Activated T-helper 17 cell treated with anti-CD3 and anti-CD28 coated beads, Interleukin-2, amount 50 U/mL, for 72 hours (primary cell): ENCODE measurements around the gene LARGE1. TPM values are rescaled to one million over a fixed set of nuclear protein-coding genes. Genes with fewer than 3 reads are reported as not detected.
A peak's percentile ranks its signal among the peaks of the same experiment; 100 is the strongest.

Source experiments
- ATAC-seq: fragments of 150-1000 bp; cut with Tn5 transposase; replicated peaks from 2 replicates; pipeline ENCODE4 v1.10.0; 2021; ENCODE audit warnings: mild to moderate bottlenecking, moderate library complexity
- H3K27ac Mint-ChIP-seq: one replicate; pipeline ENCODE4 v1.8.0; 2022; ENCODE audit warnings: mixed read lengths
- H3K27me3 Mint-ChIP-seq: one replicate; pipeline ENCODE4 v1.8.0; 2022; ENCODE audit warnings: mixed read lengths
- H3K36me3 Mint-ChIP-seq: one replicate; pipeline ENCODE4 v1.8.0; 2022; ENCODE audit warnings: low read depth, mild to moderate bottlenecking, mixed read lengths
- H3K4me1 Mint-ChIP-seq: one replicate; pipeline ENCODE4 v1.8.0; 2022; ENCODE audit warnings: mixed read lengths
- H3K4me3 Mint-ChIP-seq: one replicate; pipeline ENCODE4 v1.8.0; 2022; ENCODE audit warnings: mild to moderate bottlenecking, mixed read lengths
- H3K9me3 Mint-ChIP-seq: one replicate; pipeline ENCODE4 v1.8.0; 2022; ENCODE audit warnings: mixed read lengths
- total RNA-seq, 2 donors: library from RNA; stranded (reverse); gene quantifications; one replicate each; pipeline ENCODE4 v1.2.3, GENCODE V29; 2022

The LARGE1 gene
- total RNA-seq, 2 donors from 2014 or later, result 0.45 to 0.73 TPM

GRCh38 chr22:33347002-33347401, 573.3 kb downstream of the LARGE1 start:
- ATAC-seq, result no peak
- H3K4me3 Mint-ChIP-seq, result no peak overlapping the region
- no peaks in the 10 kb centered on the region for H3K4me1 Mint-ChIP-seq
- no peaks in the 10 kb centered on the region for H3K27me3 Mint-ChIP-seq
- no peak overlapping the region for H3K27ac Mint-ChIP-seq
- H3K36me3 Mint-ChIP-seq, result no peaks in the 10 kb centered on the region
- H3K9me3 Mint-ChIP-seq, result peaks cover 5% of the 10 kb centered on the region

GRCh38 chr22:33341611-33342010, 578.7 kb downstream of the LARGE1 start:
- H3K27ac Mint-ChIP-seq, result no peak overlapping the region
- H3K9me3 Mint-ChIP-seq, result no peaks in the 10 kb centered on the region
- no peak overlapping the region for H3K4me3 Mint-ChIP-seq
- no peaks in the 10 kb centered on the region for H3K4me1 Mint-ChIP-seq
- H3K27me3 Mint-ChIP-seq, result no peaks in the 10 kb centered on the region
- no peak for ATAC-seq
- H3K36me3 Mint-ChIP-seq, result no peaks in the 10 kb centered on the region

GRCh38 chr22:33337524-33337923, 582.8 kb downstream of the LARGE1 start:
- H3K27me3 Mint-ChIP-seq, result no peaks in the 10 kb centered on the region
- H3K36me3 Mint-ChIP-seq, result no peaks in the 10 kb centered on the region
- no peak overlapping the region for H3K27ac Mint-ChIP-seq
- H3K4me1 Mint-ChIP-seq, result no peaks in the 10 kb centered on the region
- ATAC-seq, result no peak
- no peak overlapping the region for H3K4me3 Mint-ChIP-seq
- no peaks in the 10 kb centered on the region for H3K9me3 Mint-ChIP-seq

GRCh38 chr22:33335611-33336279, 584.5 kb downstream of the LARGE1 start:
- H3K27ac Mint-ChIP-seq, result no peak overlapping the region
- no peaks in the 10 kb centered on the region for H3K36me3 Mint-ChIP-seq
- H3K4me3 Mint-ChIP-seq, result no peak overlapping the region
- ATAC-seq, result no peak
- H3K4me1 Mint-ChIP-seq, result no peaks in the 10 kb centered on the region
- no peaks in the 10 kb centered on the region for H3K9me3 Mint-ChIP-seq
- H3K27me3 Mint-ChIP-seq, result no peaks in the 10 kb centered on the region

- H3K36me3 Mint-ChIP-seq, result no peaks in the 10 kb centered on the region
These were observed 587.7 kb downstream of the LARGE1 start for GRCh38 chr22:33332538-33332937.

GRCh38 chr22:33331017-33331416, 589.3 kb downstream of the LARGE1 start:
- Mint-ChIP-seq H3K9me3 (no peaks in the 10 kb centered on the region), H3K4me3 (no peak overlapping the region), H3K4me1 (no peaks in the 10 kb centered on the region), H3K27ac (no peak overlapping the region), H3K36me3 (no peaks in the 10 kb centered on the region), H3K27me3 (no peaks in the 10 kb centered on the region)
- ATAC-seq, result no peak

More at GRCh38 chr22:33332538-33332937, 587.7 kb downstream of the LARGE1 start:
- no peak overlapping the region for H3K4me3 Mint-ChIP-seq
- H3K27ac Mint-ChIP-seq, result no peak overlapping the region
- H3K9me3 Mint-ChIP-seq, result no peaks in the 10 kb centered on the region
- H3K27me3 Mint-ChIP-seq, result no peaks in the 10 kb centered on the region
- no peaks in the 10 kb centered on the region for H3K4me1 Mint-ChIP-seq
- no peak for ATAC-seq

GRCh38 chr22:33330534-33330933, 589.7 kb downstream of the LARGE1 start:
- H3K4me3 Mint-ChIP-seq, result no peak overlapping the region
- H3K27me3 Mint-ChIP-seq, result no peaks in the 10 kb centered on the region
- H3K36me3 Mint-ChIP-seq, result no peaks in the 10 kb centered on the region
- H3K27ac Mint-ChIP-seq, result no peak overlapping the region
- no peak for ATAC-seq
- H3K4me1 Mint-ChIP-seq, result no peaks in the 10 kb centered on the region
- no peaks in the 10 kb centered on the region for H3K9me3 Mint-ChIP-seq

- no peak for ATAC-seq
- H3K27me3 Mint-ChIP-seq, result no peaks in the 10 kb centered on the region
- no peak overlapping the region for H3K4me3 Mint-ChIP-seq
- no peaks in the 10 kb centered on the region for H3K9me3 Mint-ChIP-seq
- no peak overlapping the region for H3K27ac Mint-ChIP-seq
- H3K36me3 Mint-ChIP-seq, result no peaks in the 10 kb centered on the region
- H3K4me1 Mint-ChIP-seq, result no peaks in the 10 kb centered on the region
These were observed 590.9 kb downstream of the LARGE1 start for GRCh38 chr22:33329398-33329797.

- Mint-ChIP-seq H3K4me1 (no peaks in the 10 kb centered on the region), H3K27me3 (no peaks in the 10 kb centered on the region), H3K36me3 (no peaks in the 10 kb centered on the region), H3K9me3 (no peaks in the 10 kb centered on the region), H3K4me3 (no peak overlapping the region), H3K27ac (no peak overlapping the region)
- peak; percentile 32 for ATAC-seq
These were observed 591.4 kb downstream of the LARGE1 start for GRCh38 chr22:33328789-33329296.

GRCh38 chr22:33327348-33327860, 592.9 kb downstream of the LARGE1 start:
- Mint-ChIP-seq H3K36me3 (no peaks in the 10 kb centered on the region), H3K9me3 (no peaks in the 10 kb centered on the region), H3K4me3 (no peak overlapping the region), H3K4me1 (no peaks in the 10 kb centered on the region), H3K27ac (no peak overlapping the region), H3K27me3 (no peaks in the 10 kb centered on the region)
- ATAC-seq, result no peak

- H3K36me3 Mint-ChIP-seq, result no peaks in the 10 kb centered on the region
- H3K4me1 Mint-ChIP-seq, result no peaks in the 10 kb centered on the region
These were observed 593.6 kb downstream of the LARGE1 start for GRCh38 chr22:33326540-33327295.

GRCh38 chr22:33325232-33326004, 594.9 kb downstream of the LARGE1 start:
- peaks cover 4% of the 10 kb centered on the region for H3K4me1 Mint-ChIP-seq
- H3K9me3 Mint-ChIP-seq, result no peaks in the 10 kb centered on the region
- ATAC-seq, result no peak
- no peaks in the 10 kb centered on the region for H3K36me3 Mint-ChIP-seq
- H3K27me3 Mint-ChIP-seq, result no peaks in the 10 kb centered on the region
- no peak overlapping the region for H3K4me3 Mint-ChIP-seq
- no peak overlapping the region for H3K27ac Mint-ChIP-seq

More at GRCh38 chr22:33326540-33327295, 593.6 kb downstream of the LARGE1 start:
- H3K9me3 Mint-ChIP-seq, result no peaks in the 10 kb centered on the region
- no peak overlapping the region for H3K27ac Mint-ChIP-seq
- ATAC-seq, result no peak
- H3K27me3 Mint-ChIP-seq, result no peaks in the 10 kb centered on the region
- no peak overlapping the region for H3K4me3 Mint-ChIP-seq

GRCh38 chr22:33324228-33324627, 596.0 kb downstream of the LARGE1 start:
- no peak for ATAC-seq
- Mint-ChIP-seq H3K36me3 (no peaks in the 10 kb centered on the region), H3K4me1 (peaks cover 4% of the 10 kb centered on the region), H3K27ac (no peak overlapping the region), H3K27me3 (no peaks in the 10 kb centered on the region), H3K4me3 (no peak overlapping the region), H3K9me3 (no peaks in the 10 kb centered on the region)

- peaks cover 4% of the 10 kb centered on the region for H3K4me1 Mint-ChIP-seq
- no peak overlapping the region for H3K4me3 Mint-ChIP-seq
These were observed 598.8 kb downstream of the LARGE1 start for GRCh38 chr22:33321466-33321865.

More at GRCh38 chr22:33321466-33321865, 598.8 kb downstream of the LARGE1 start:
- ATAC-seq, result no peak
- Mint-ChIP-seq H3K9me3 (no peaks in the 10 kb centered on the region), H3K36me3 (no peaks in the 10 kb centered on the region), H3K27ac (no peak overlapping the region), H3K27me3 (no peaks in the 10 kb centered on the region)
